ENCODE data around the gene MRPS6. TPM values are rescaled to one million over a fixed set of nuclear protein-coding genes. Genes with fewer than 3 reads are reported as not detected.

MRPS6 gene
- total RNA-seq, 1 experiment from 2014 or later = 43.5 TPM

GRCh38 chr21:34037009-34037795 lies 36.2 kb upstream of the MRPS6 start:
- Mint-ChIP-seq H3K4me1 (ENCODE audit: low read depth, unreplicated experiment) (peaks cover 8% of the 10 kb centered on the region), H3K27me3 (ENCODE audit: unreplicated experiment) (no peaks in the 10 kb centered on the region), H3K9me3 (ENCODE audit: low read depth, unreplicated experiment) (no peaks in the 10 kb centered on the region), H3K36me3 (ENCODE audit: insufficient read depth, unreplicated experiment) (no peaks in the 10 kb centered on the region), H3K4me3 (ENCODE audit: low read depth, unreplicated experiment) (no peak overlapping the region), H3K27ac (ENCODE audit: unreplicated experiment) (no peak overlapping the region)
- TF ChIP-seq CTCF (IDR thresholded peaks at IDR 0.05; ENCODE audit: unreplicated experiment) = no peak
- DNase-seq = no peak
- CTCF ChIA-PET = no interaction called here
- no TSS peak for BruUV-seq (replicated peaks)
- intact Hi-C loops (cut with micrococcal nuclease; ENCODE audit: unreplicated experiment) = no loop called here

- no peak for TF ChIP-seq CTCF (IDR thresholded peaks at IDR 0.05; ENCODE audit: unreplicated experiment)
Observed at GRCh38 chr21:34039678-34040382, 33.5 kb upstream of the MRPS6 start.

GRCh38 chr21:34042735-34043134 lies 30.6 kb upstream of the MRPS6 start:
- H3K4me3 Mint-ChIP-seq (ENCODE audit: low read depth, unreplicated experiment) = no peak overlapping the region
- no peak for TF ChIP-seq CTCF (IDR thresholded peaks at IDR 0.05; ENCODE audit: unreplicated experiment)
- H3K27me3 Mint-ChIP-seq (ENCODE audit: unreplicated experiment) = no peaks in the 10 kb centered on the region
- no peaks in the 10 kb centered on the region for H3K4me1 Mint-ChIP-seq (ENCODE audit: low read depth, unreplicated experiment)
- CTCF ChIA-PET = no interaction called here
- no peaks in the 10 kb centered on the region for H3K36me3 Mint-ChIP-seq (ENCODE audit: insufficient read depth, unreplicated experiment)
- intact Hi-C loops (cut with micrococcal nuclease; ENCODE audit: unreplicated experiment) = no loop called here
- H3K27ac Mint-ChIP-seq (ENCODE audit: unreplicated experiment) = no peak overlapping the region
- BruUV-seq (replicated peaks) = no TSS peak
- no peak for DNase-seq
- no peaks in the 10 kb centered on the region for H3K9me3 Mint-ChIP-seq (ENCODE audit: low read depth, unreplicated experiment)

More at GRCh38 chr21:34039678-34040382, 33.5 kb upstream of the MRPS6 start:
- CTCF ChIA-PET = no interaction called here
- H3K36me3 Mint-ChIP-seq (ENCODE audit: insufficient read depth, unreplicated experiment) = no peaks in the 10 kb centered on the region
- intact Hi-C loops (cut with micrococcal nuclease; ENCODE audit: unreplicated experiment) = no loop called here
- no peaks in the 10 kb centered on the region for H3K27me3 Mint-ChIP-seq (ENCODE audit: unreplicated experiment)
- BruUV-seq (replicated peaks) = no TSS peak
- DNase-seq = no peak
- no peak overlapping the region for H3K4me3 Mint-ChIP-seq (ENCODE audit: low read depth, unreplicated experiment)
- no peak overlapping the region for H3K27ac Mint-ChIP-seq (ENCODE audit: unreplicated experiment)
- no peaks in the 10 kb centered on the region for H3K9me3 Mint-ChIP-seq (ENCODE audit: low read depth, unreplicated experiment)
- no peaks in the 10 kb centered on the region for H3K4me1 Mint-ChIP-seq (ENCODE audit: low read depth, unreplicated experiment)

- DNase-seq = no peak
- no TSS peak for BruUV-seq (replicated peaks)
- no peak for TF ChIP-seq CTCF (IDR thresholded peaks at IDR 0.05; ENCODE audit: unreplicated experiment)
- H3K4me1 Mint-ChIP-seq (ENCODE audit: low read depth, unreplicated experiment) = no peaks in the 10 kb centered on the region
- H3K27ac Mint-ChIP-seq (ENCODE audit: unreplicated experiment) = no peak overlapping the region
- H3K9me3 Mint-ChIP-seq (ENCODE audit: low read depth, unreplicated experiment) = no peaks in the 10 kb centered on the region
- no peaks in the 10 kb centered on the region for H3K36me3 Mint-ChIP-seq (ENCODE audit: insufficient read depth, unreplicated experiment)
- CTCF ChIA-PET = no interaction called here
- no peaks in the 10 kb centered on the region for H3K27me3 Mint-ChIP-seq (ENCODE audit: unreplicated experiment)
- no peak overlapping the region for H3K4me3 Mint-ChIP-seq (ENCODE audit: low read depth, unreplicated experiment)
- intact Hi-C loops (cut with micrococcal nuclease; ENCODE audit: unreplicated experiment) = no loop called here
Observed at GRCh38 chr21:34043333-34043732, 30.0 kb upstream of the MRPS6 start.

Data from Calu3 (cell line).